Keratinocyte (primary cell): ENCODE measurements around the gene ZBTB40. TPM values are rescaled to one million over a fixed set of nuclear protein-coding genes. Genes with fewer than 3 reads are reported as not detected.

Source experiments
- DNase-seq: peaks from one replicate; pipeline ENCODE4 v3.0.0-alpha.2; 2011; ENCODE audit warnings: low read depth, missing footprints, low spot score
- FAIRE-seq: peaks from 2 replicates; lab custom pipeline; 2011; peaks lifted over from hg19 to GRCh38; lab: Jason Lieb, UNC
- H2AFZ ChIP-seq: 2 replicates; pipeline ENCODE4 v1.6.0; 2012; ENCODE audit warnings: low read length, control low read depth, inconsistent platforms; ENCODE audit not compliant: control insufficient read depth
- H3K27ac ChIP-seq: 2 replicates; pipeline ENCODE4 v1.5.1; 2011; ENCODE audit warnings: low read length; ENCODE audit not compliant: control insufficient read depth, insufficient read depth
- H3K27me3 ChIP-seq: 3 replicates; pipeline ENCODE4 v1.6.0; 2011; ENCODE audit warnings: low read length; ENCODE audit not compliant: control insufficient read depth, insufficient read depth; ENCODE audit errors: extremely low read depth
- H3K36me3 ChIP-seq, 2 experiments: 2 replicates in 1 of 2; 3 replicates in 1 of 2; pipeline ENCODE4 v1.5.1; 2011; ENCODE audit warnings: low read length in 2 of 2, mild to moderate bottlenecking in 1 of 2; ENCODE audit not compliant: control insufficient read depth in 2 of 2, insufficient read depth in 2 of 2; ENCODE audit errors: extremely low read depth in 1 of 2
- H3K4me1 ChIP-seq: 3 replicates; pipeline ENCODE4 v1.5.1; 2011; ENCODE audit warnings: low read length; ENCODE audit not compliant: control insufficient read depth, insufficient read depth; ENCODE audit errors: extremely low read depth
- H3K4me2 ChIP-seq: 3 replicates; pipeline ENCODE4 v1.6.0; 2011; ENCODE audit warnings: low read depth, low read length; ENCODE audit not compliant: control insufficient read depth, insufficient read depth; ENCODE audit errors: extremely low read depth
- H3K4me3 ChIP-seq, 3 experiments: fragments of 200-600 bp in 1 of 3; sonication (generic) in 1 of 3; 2 replicates in 2 of 3; 3 replicates in 1 of 3; pipeline ENCODE4 v1.5.1; 2011 to 2016; ENCODE audit warnings: low read length in 3 of 3, mild to moderate bottlenecking in 3 of 3, control low read depth in 2 of 3, inconsistent platforms in 1 of 3, low read depth in 1 of 3, mixed read lengths in 1 of 3, mixed run types in 1 of 3, moderate library complexity in 1 of 3; ENCODE audit not compliant: control insufficient read depth in 2 of 3, insufficient read depth in 2 of 3; ENCODE audit errors: extremely low read depth in 1 of 3
- H3K79me2 ChIP-seq: 2 replicates; pipeline ENCODE4 v1.6.0; 2012; ENCODE audit warnings: low read length; ENCODE audit not compliant: control insufficient read depth, insufficient read depth
- H3K9ac ChIP-seq: 3 replicates; pipeline ENCODE4 v1.6.0; 2011; ENCODE audit warnings: low read length; ENCODE audit not compliant: control insufficient read depth, insufficient read depth; ENCODE audit errors: extremely low read depth
- H3K9me1 ChIP-seq: 3 replicates; pipeline ENCODE4 v1.6.0; 2011; ENCODE audit warnings: low read length; ENCODE audit not compliant: control insufficient read depth, insufficient read depth; ENCODE audit errors: extremely low read depth
- H3K9me3 ChIP-seq: 2 replicates; pipeline ENCODE4 v1.5.1; 2012; ENCODE audit warnings: low read depth, low read length; ENCODE audit not compliant: control insufficient read depth
- H4K20me1 ChIP-seq: 3 replicates; pipeline ENCODE4 v1.6.0; 2011; ENCODE audit warnings: low read length; ENCODE audit not compliant: control insufficient read depth, insufficient read depth; ENCODE audit errors: extremely low read depth
- EZH2 ChIP-seq: IDR thresholded peaks from one replicate; pipeline ENCODE4 v1.6.1; 2012; ENCODE audit warnings: inconsistent platforms, mild to moderate bottlenecking, low read length, moderate library complexity
- dilution Hi-C: fragments of 300-500 bp; cut with MboI; formaldehyde crosslinking; loops from one replicate; pipeline ENCODE4 v1.7.0; 2020; ENCODE audit warnings: low sequenced_read_pairs; ENCODE audit not compliant: extremely low pct_ligation_motif_present
- polyA plus RNA-seq, 5 experiments: library from polyadenylated mRNA; depleted of rRNA in 3 of 5; stranded (reverse) in 3 of 5; stranded (forward) in 1 of 5; unstranded in 1 of 5; fragments of >200 nt; gene quantifications; 1 replicate in 1 of 5; 2 replicates in 3 of 5; 3 replicates in 1 of 5; pipeline versions ENCODE4 v1.2.1 to v1.2.3, GENCODE V29; 2011 to 2012; ENCODE audit warnings: missing spikeins in 2 of 5, low read depth in 1 of 5, low replicate concordance in 1 of 5
- TF ChIP-seq, protein P1 (sequence below), 3 experiments: IDR thresholded peaks in 1 of 3; conservative IDR thresholded peaks in 1 of 3; optimal IDR thresholded peaks in 1 of 3; 2 replicates in 2 of 3; 3 replicates in 1 of 3; pipeline versions ENCODE3 to v1.5.1; 2011; ENCODE audit warnings: low read length in 3 of 3, mild to moderate bottlenecking in 3 of 3, moderate library complexity in 2 of 3, control low read depth in 1 of 3, inconsistent platforms in 1 of 3; ENCODE audit not compliant: insufficient read depth in 2 of 3; ENCODE audit errors: extremely low read depth in 1 of 3

The ZBTB40 gene
- polyA plus RNA-seq, 1 donor (not counting 4 experiments of a cell fraction or from before 2014, with no cell fraction given): 5.0 TPM

DNA sequence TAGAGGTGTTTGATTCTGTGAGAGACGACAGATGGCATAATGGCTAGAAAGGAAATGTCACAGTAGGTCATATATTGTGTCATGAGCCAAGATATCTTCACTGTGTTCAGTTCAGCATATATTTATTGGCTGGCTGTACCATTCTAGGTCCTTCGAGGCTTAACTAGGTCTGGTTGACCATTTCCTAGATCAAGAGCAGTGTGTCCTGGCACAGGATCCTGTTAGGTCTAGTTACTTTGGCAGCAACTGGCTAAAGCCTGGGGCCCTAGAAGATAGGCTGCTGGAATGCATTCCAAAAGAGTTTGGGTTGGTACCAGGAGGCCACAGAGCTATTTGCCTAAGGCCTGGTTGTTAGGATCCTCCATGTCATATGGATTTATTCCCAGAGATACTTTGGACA, 20.9 kb downstream of the ZBTB40 start:
- Histone ChIP-seq H3K4me1 (no peaks in the 10 kb centered on the region), H3K9me1 (no peaks in the 10 kb centered on the region), H3K79me2 (peaks cover 7% of the 10 kb centered on the region), H3K27me3 (no peaks in the 10 kb centered on the region), H2AFZ (no peak overlapping the region), H3K9ac (no peak overlapping the region), H3K9me3 (no peaks in the 10 kb centered on the region), H3K36me3 (no peaks in the 10 kb centered on the region), H4K20me1 (no peaks in the 10 kb centered on the region), H3K4me3 (no peak overlapping the region), H3K4me2 (no peak overlapping the region), H3K27ac (no peak overlapping the region)
- DNase-seq (no peak), FAIRE-seq (no peak)
- dilution Hi-C loops: no loop called here
- no peak for TF ChIP-seq EZH2
- TF ChIP-seq, protein P1, sequence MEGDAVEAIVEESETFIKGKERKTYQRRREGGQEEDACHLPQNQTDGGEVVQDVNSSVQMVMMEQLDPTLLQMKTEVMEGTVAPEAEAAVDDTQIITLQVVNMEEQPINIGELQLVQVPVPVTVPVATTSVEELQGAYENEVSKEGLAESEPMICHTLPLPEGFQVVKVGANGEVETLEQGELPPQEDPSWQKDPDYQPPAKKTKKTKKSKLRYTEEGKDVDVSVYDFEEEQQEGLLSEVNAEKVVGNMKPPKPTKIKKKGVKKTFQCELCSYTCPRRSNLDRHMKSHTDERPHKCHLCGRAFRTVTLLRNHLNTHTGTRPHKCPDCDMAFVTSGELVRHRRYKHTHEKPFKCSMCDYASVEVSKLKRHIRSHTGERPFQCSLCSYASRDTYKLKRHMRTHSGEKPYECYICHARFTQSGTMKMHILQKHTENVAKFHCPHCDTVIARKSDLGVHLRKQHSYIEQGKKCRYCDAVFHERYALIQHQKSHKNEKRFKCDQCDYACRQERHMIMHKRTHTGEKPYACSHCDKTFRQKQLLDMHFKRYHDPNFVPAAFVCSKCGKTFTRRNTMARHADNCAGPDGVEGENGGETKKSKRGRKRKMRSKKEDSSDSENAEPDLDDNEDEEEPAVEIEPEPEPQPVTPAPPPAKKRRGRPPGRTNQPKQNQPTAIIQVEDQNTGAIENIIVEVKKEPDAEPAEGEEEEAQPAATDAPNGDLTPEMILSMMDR (optimal IDR thresholded peaks at IDR 0.05 in 1 of 3, IDR thresholded peaks at IDR 0.05 in 1 of 3, conservative IDR thresholded peaks at IDR 0.05 in 1 of 3; ENCODE audit: extremely low read depth in 1 of 3, insufficient read depth in 2 of 3, low read length in 3 of 3): no peak

DNA sequence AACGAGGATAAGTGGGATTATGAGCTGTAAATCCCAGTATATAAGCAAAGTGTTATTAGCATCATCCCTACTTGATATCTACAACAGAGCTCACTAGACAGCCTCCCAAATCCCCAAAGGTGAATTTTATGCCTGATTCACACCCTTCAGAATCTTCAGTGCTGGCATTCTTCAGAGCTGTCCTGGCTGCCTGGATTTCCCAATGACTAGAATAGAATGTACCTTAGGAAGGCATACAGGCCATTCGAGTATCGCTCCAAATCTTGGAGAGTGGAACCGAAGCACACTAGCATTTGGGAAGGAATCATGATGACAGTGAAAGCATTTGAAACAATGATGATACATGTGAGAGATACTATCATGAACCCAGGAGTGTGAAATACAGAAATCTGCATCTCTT, 22.3 kb downstream of the ZBTB40 start:
- TF ChIP-seq, protein P1 (optimal IDR thresholded peaks at IDR 0.05 in 1 of 3, IDR thresholded peaks at IDR 0.05 in 1 of 3, conservative IDR thresholded peaks at IDR 0.05 in 1 of 3; ENCODE audit: extremely low read depth in 1 of 3, insufficient read depth in 2 of 3, low read length in 3 of 3): no peak
- TF ChIP-seq EZH2: no peak
- H3K9ac ChIP-seq: no peak overlapping the region
- no peaks in the 10 kb centered on the region for H4K20me1 ChIP-seq
- dilution Hi-C loops: no loop called here
- H3K27ac ChIP-seq: no peak overlapping the region
- no peak overlapping the region for H3K4me3 ChIP-seq
- H3K9me1 ChIP-seq: no peaks in the 10 kb centered on the region
- peaks cover 4% of the 10 kb centered on the region for H3K79me2 ChIP-seq
- H3K27me3 ChIP-seq: no peaks in the 10 kb centered on the region
- DNase-seq (no peak), FAIRE-seq (no peak)
- no peak overlapping the region for H2AFZ ChIP-seq
- no peaks in the 10 kb centered on the region for H3K9me3 ChIP-seq
- H3K36me3 ChIP-seq: no peaks in the 10 kb centered on the region
- H3K4me2 ChIP-seq: no peak overlapping the region
- no peaks in the 10 kb centered on the region for H3K4me1 ChIP-seq
